ENCODE measurements around the gene EID2B.

- TF ChIP-seq CTCF (IDR thresholded peaks at IDR 0.05; ENCODE audit: poor library complexity) (no peak), EZH2 (IDR thresholded peaks at IDR 0.05; ENCODE audit: borderline replicate concordance) (no peak)
These were observed 26.1 kb downstream of the EID2B start for GRCh38 chr19:39506598-39506943.

Measured in hepatocyte (in vitro differentiated cells).